H1 (cell line): ENCODE data around the gene CCNY. TPM values are rescaled to one million over a fixed set of nuclear protein-coding genes. Genes with fewer than 3 reads are reported as not detected.

Source experiments
- ATF2 ChIP-seq: IDR thresholded peaks from 2 replicates; pipeline ENCODE4 v1.6.1; 2012; ENCODE audit warnings: low read length, inconsistent platforms
- CHD7 ChIP-seq: fragments of 300-600 bp; sonication (generic); IDR thresholded peaks from 2 replicates; pipeline ENCODE4 v1.7.1; 2012; ENCODE audit warnings: low read length, moderate library complexity, mild to moderate bottlenecking, inconsistent platforms; ENCODE audit not compliant: insufficient replicate concordance
- E2F6 ChIP-seq: IDR thresholded peaks from 2 replicates; pipeline ENCODE4 v1.6.1; 2012; ENCODE audit warnings: inconsistent platforms
- EGR1 ChIP-seq: IDR thresholded peaks from 2 replicates; pipeline ENCODE4 v1.6.1; 2011; ENCODE audit warnings: low read depth, low read length, borderline replicate concordance
- JUN ChIP-seq: IDR thresholded peaks from 2 replicates; pipeline ENCODE4 v1.6.1; 2011; ENCODE audit warnings: low read depth, mild to moderate bottlenecking, improper control_type of control experiment, low read length
- TEAD4 ChIP-seq: IDR thresholded peaks from 2 replicates; pipeline ENCODE4 v1.6.1; 2012; ENCODE audit warnings: low read depth, low read length, inconsistent platforms, mixed read lengths
- polyA plus RNA-seq, 7 experiments: library from polyadenylated mRNA; depleted of rRNA in 3 of 7; stranded (reverse) in 5 of 7; unstranded in 2 of 7; fragments of >200 nt in 5 of 7; fragments of 200-250 nt in 2 of 7; gene quantifications; 1 replicate in 5 of 7; 2 replicates in 1 of 7; 4 replicates in 1 of 7; pipeline versions ENCODE4 v1.2.1 to v1.2.3, GENCODE V29; 2011 to 2013; ENCODE audit warnings: missing spikeins in 2 of 7, mixed read lengths in 2 of 7
- total RNA-seq: library from RNA; stranded (reverse); fragmentation: NEBNext Ultra II Directional; extraction: Animal tissue kit (Norgen Biotek cat#: 25700); gene quantifications from 2 replicates; pipeline ENCODE4 v1.2.1, GENCODE V29; 2021

CCNY gene
- total and polyA plus RNA-seq, 2 of the 8 experiments (the other 6 are each of a cell fraction or from before 2014, with no cell fraction given), result 25.3 to 68.2 TPM

GRCh38 chr10:35594115-35595079 is 258.1 kb downstream of the CCNY start (continued):
- TF ChIP-seq CHD7 (peak; percentile 41), E2F6 (peak; percentile 30; the same call in 1 of the 2 replicates), JUN (no peak), ATF2 (0 out of 2 replicates have a peak, but pooled peaks have one; percentile 38), EGR1 (no peak), TEAD4 (peak; percentile 80; the same call in 1 of the 2 replicates)
